Trophoblast cell (in vitro differentiated cells and primary cell): Measurements from ENCODE around the gene HHAT.

Experiments used
- DNase-seq, 2 donors: peaks; one replicate each; pipeline ENCODE4 v3.0.0-alpha.2; 2016
- H2AFZ ChIP-seq: 2 replicates; pipeline ENCODE4 v1.6.1; 2013; ENCODE audit warnings: low read length, moderate library complexity, mild to moderate bottlenecking; ENCODE audit not compliant: insufficient read depth, poor library complexity
- H2AK5ac ChIP-seq: 2 replicates; pipeline ENCODE4 v1.6.1; 2013; ENCODE audit warnings: mild to moderate bottlenecking, low read length
- H2BK120ac ChIP-seq: 2 replicates; pipeline ENCODE4 v1.6.1; 2013; ENCODE audit warnings: low read length, mild to moderate bottlenecking, moderate library complexity; ENCODE audit not compliant: insufficient read depth, poor library complexity
- H2BK12ac ChIP-seq: 2 replicates; pipeline ENCODE4 v1.6.1; 2013; ENCODE audit warnings: mild to moderate bottlenecking, low read length, moderate library complexity
- H2BK5ac ChIP-seq: 2 replicates; pipeline ENCODE4 v1.6.1; 2013; ENCODE audit warnings: low read length, low read depth, moderate library complexity, mild to moderate bottlenecking; ENCODE audit not compliant: poor library complexity
- H3K14ac ChIP-seq: 2 replicates; pipeline ENCODE4 v1.6.1; 2013; ENCODE audit warnings: mild to moderate bottlenecking, low read length
- H3K18ac ChIP-seq: 2 replicates; pipeline ENCODE4 v1.6.1; 2013; ENCODE audit warnings: mild to moderate bottlenecking, low read length
- H3K23ac ChIP-seq: 2 replicates; pipeline ENCODE4 v1.6.1; 2013; ENCODE audit warnings: low read length
- H3K27ac ChIP-seq: 2 replicates; pipeline ENCODE4 v1.5.1; 2013; ENCODE audit warnings: low read depth, mild to moderate bottlenecking, inconsistent platforms, low read length, moderate library complexity
- H3K27me3 ChIP-seq: 2 replicates; pipeline ENCODE4 v1.6.1; 2013; ENCODE audit warnings: inconsistent platforms, mild to moderate bottlenecking, low read length, moderate library complexity; ENCODE audit not compliant: insufficient read depth
- H3K36me3 ChIP-seq, 2 experiments: 1 replicate in 1 of 2; 2 replicates in 1 of 2; pipeline ENCODE4 v1.6.1; 2013; ENCODE audit warnings: low read length in 2 of 2, mild to moderate bottlenecking in 2 of 2, moderate library complexity in 1 of 2; ENCODE audit not compliant: insufficient read depth in 2 of 2, control insufficient read depth in 1 of 2
- H3K4ac ChIP-seq: 2 replicates; pipeline ENCODE4 v1.6.1; 2013; ENCODE audit warnings: low read depth, mild to moderate bottlenecking, low read length, moderate library complexity
- H3K4me1 ChIP-seq, 2 experiments: 1 replicate in 1 of 2; 2 replicates in 1 of 2; pipeline ENCODE4 v1.6.1; 2013; ENCODE audit warnings: low read length in 2 of 2, mild to moderate bottlenecking in 2 of 2, moderate library complexity in 1 of 2; ENCODE audit not compliant: insufficient read depth in 2 of 2, control insufficient read depth in 1 of 2
- H3K4me2 ChIP-seq: 2 replicates; pipeline ENCODE4 v1.6.1; 2013; ENCODE audit warnings: inconsistent platforms, mild to moderate bottlenecking, low read length, moderate library complexity
- H3K4me3 ChIP-seq: 2 replicates; pipeline ENCODE4 v1.5.1; 2013; ENCODE audit warnings: mild to moderate bottlenecking, low read depth, low read length, inconsistent platforms
- H3K79me1 ChIP-seq: one replicate; pipeline ENCODE4 v1.6.1; 2013; ENCODE audit warnings: low read length
- H3K79me2 ChIP-seq: 2 replicates; pipeline ENCODE4 v1.6.1; 2013; ENCODE audit warnings: low read length, mild to moderate bottlenecking; ENCODE audit not compliant: control insufficient read depth, insufficient read depth, poor library complexity
- H3K9ac ChIP-seq: 2 replicates; pipeline ENCODE4 v1.6.1; 2013; ENCODE audit warnings: mild to moderate bottlenecking, low read length
- H3K9me3 ChIP-seq: 2 replicates; pipeline ENCODE4 v1.6.1; 2013; ENCODE audit warnings: low read depth, mild to moderate bottlenecking, control low read depth, inconsistent platforms, low read length; ENCODE audit not compliant: insufficient read depth
- H4K12ac ChIP-seq: 2 replicates; pipeline ENCODE4 v1.6.1; 2013; ENCODE audit warnings: low read depth, mild to moderate bottlenecking, low read length, moderate library complexity
- H4K8ac ChIP-seq: 2 replicates; pipeline ENCODE4 v1.6.1; 2013; ENCODE audit warnings: low read depth, mild to moderate bottlenecking, low read length, moderate library complexity
- H4K91ac ChIP-seq: one replicate; pipeline ENCODE4 v1.6.1; 2013; ENCODE audit warnings: low read depth, mild to moderate bottlenecking, low read length, moderate library complexity
- WGBS: extraction: QIAGEN DNeasy Blood & Tissue Kit; methylation state at CpG from one replicate; pipeline ENCODE4 v1.1.7; 2013; ENCODE audit warnings: missing lambda C conversion rate; ENCODE audit not compliant: insufficient read length, insufficient coverage; ENCODE audit errors: extremely low coverage; 5-methylcytosine and 5-hydroxymethylcytosine counted together

The HHAT gene

DNA sequence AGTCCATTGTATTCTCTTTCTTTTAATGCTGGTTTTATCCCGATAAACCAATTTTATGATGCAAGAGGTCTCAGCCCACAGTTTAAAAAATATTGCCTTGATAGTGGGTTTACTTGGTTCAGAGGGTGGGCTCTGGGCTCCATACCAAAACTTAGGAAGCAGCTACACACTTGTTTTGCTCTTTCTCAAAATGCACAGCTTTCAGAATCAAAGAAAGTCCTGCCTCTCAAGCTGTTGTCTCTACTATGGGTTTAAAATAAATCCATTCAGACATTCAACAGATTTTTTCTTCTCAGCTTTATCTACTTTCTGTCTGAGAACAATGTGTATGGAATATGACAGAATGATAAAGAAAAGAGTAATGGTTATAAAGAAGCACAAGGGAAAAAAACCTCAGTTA is 14.8 kb upstream of the HHAT start:
- no peaks in the 10 kb centered on the region for H3K4me1 ChIP-seq
- no peak overlapping the region for H4K91ac ChIP-seq
- no peak overlapping the region for H3K23ac ChIP-seq
- no CpG with 5 or more reads among the region's 1 CpG for WGBS
- no peaks in the 10 kb centered on the region for H3K27me3 ChIP-seq
- H2AK5ac ChIP-seq, result no peak overlapping the region
- no peak overlapping the region for H3K18ac ChIP-seq
- no peak overlapping the region for H4K12ac ChIP-seq
- H3K36me3 ChIP-seq, result no peaks in the 10 kb centered on the region
- no peak overlapping the region for H2BK5ac ChIP-seq
- no peaks in the 10 kb centered on the region for H3K9me3 ChIP-seq
- no peak overlapping the region for H3K4ac ChIP-seq
- no peak overlapping the region for H3K27ac ChIP-seq
- H3K9ac ChIP-seq, result no peak overlapping the region
- H3K79me2 ChIP-seq, result no peaks in the 10 kb centered on the region
- no peak overlapping the region for H2BK120ac ChIP-seq
- H4K8ac ChIP-seq, result no peak overlapping the region
- no peak overlapping the region for H3K4me2 ChIP-seq
- H2BK12ac ChIP-seq, result no peak overlapping the region
- H3K14ac ChIP-seq, result no peak overlapping the region
- no peak for DNase-seq
- no peak overlapping the region for H2AFZ ChIP-seq
- no peak overlapping the region for H3K4me3 ChIP-seq
- peaks cover 4% of the 10 kb centered on the region for H3K79me1 ChIP-seq

DNA sequence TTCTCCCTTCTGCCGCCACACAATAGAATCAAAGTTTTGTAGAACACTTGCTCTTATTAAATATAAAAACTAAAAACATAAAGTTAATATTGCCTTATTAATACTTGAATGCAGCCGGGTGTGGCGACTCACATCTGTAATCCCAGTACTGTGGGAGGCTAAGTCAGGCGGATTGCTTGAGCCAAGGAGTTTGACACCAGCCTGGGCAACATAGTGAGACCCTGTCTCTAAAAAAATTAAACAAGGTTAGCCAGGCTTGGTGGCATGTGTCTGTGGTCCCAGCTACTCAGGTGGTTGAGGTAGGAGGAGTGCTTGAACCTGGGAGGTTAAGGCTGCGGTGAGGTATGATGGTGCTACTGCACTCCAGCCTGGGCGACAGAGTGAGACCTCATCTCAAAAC is 13.2 kb upstream of the HHAT start:
- DNase-seq, result no peak
- no peak overlapping the region for H3K27ac ChIP-seq
- H3K4me2 ChIP-seq, result no peak overlapping the region
- no peaks in the 10 kb centered on the region for H3K9me3 ChIP-seq
- H3K4ac ChIP-seq, result no peak overlapping the region
- H3K79me2 ChIP-seq, result no peaks in the 10 kb centered on the region
- no peak overlapping the region for H2BK5ac ChIP-seq
- H3K36me3 ChIP-seq, result no peaks in the 10 kb centered on the region
- H2BK12ac ChIP-seq, result peak overlapping the region; percentile 24
- H3K23ac ChIP-seq, result no peak overlapping the region
- H4K8ac ChIP-seq, result no peak overlapping the region
- H4K91ac ChIP-seq, result no peak overlapping the region
- no peak overlapping the region for H3K14ac ChIP-seq
- peaks cover 4% of the 10 kb centered on the region for H3K79me1 ChIP-seq
- H3K27me3 ChIP-seq, result no peaks in the 10 kb centered on the region
- H3K4me1 ChIP-seq, result no peaks in the 10 kb centered on the region
- H2BK120ac ChIP-seq, result no peak overlapping the region
- no CpG with 5 or more reads among the region's 6 CpGs for WGBS
- H2AK5ac ChIP-seq, result no peak overlapping the region
- H4K12ac ChIP-seq, result no peak overlapping the region
- H2AFZ ChIP-seq, result no peak overlapping the region
- no peak overlapping the region for H3K9ac ChIP-seq
- H3K4me3 ChIP-seq, result no peak overlapping the region
- no peak overlapping the region for H3K18ac ChIP-seq

- Histone ChIP-seq H3K18ac (no peak overlapping the region), H4K8ac (no peak overlapping the region)
Measured at GRCh38 chr1:210321131-210321530, 7.6 kb upstream of the HHAT start.

DNA sequence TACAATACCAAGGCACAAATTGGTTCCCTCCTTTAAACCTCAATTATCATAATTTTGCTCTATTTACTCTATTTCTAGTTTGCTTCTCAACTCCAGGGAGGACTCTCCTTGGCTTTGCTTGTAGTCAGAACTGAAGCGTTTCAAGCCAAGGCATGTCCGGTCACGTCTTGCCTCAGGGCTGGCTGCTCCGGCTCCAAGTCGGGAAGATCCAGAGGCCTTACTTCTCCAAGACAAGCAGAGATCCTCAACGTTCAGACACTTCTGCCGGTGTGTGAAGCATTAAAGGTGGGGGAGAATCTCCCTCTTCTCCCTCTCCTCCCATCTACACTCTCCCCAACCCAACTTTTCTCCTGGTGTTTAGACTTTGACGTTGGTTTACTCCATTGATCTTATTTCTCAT is 7.2 kb upstream of the HHAT start:
- Histone ChIP-seq H2BK12ac (no peak overlapping the region), H3K27me3 (no peaks in the 10 kb centered on the region), H4K12ac (no peak overlapping the region), H2BK5ac (no peak overlapping the region), H4K91ac (no peak overlapping the region), H2BK120ac (no peak overlapping the region), H3K27ac (peak overlapping the region; percentile 79), H3K9ac (no peak overlapping the region), H4K8ac (no peak overlapping the region), H3K36me3 (no peaks in the 10 kb centered on the region), H3K79me2 (no peaks in the 10 kb centered on the region), H3K4me3 (no peak overlapping the region), H3K14ac (no peak overlapping the region), H3K23ac (no peak overlapping the region), H3K18ac (no peak overlapping the region), H3K9me3 (no peaks in the 10 kb centered on the region), H3K4me1 (peaks cover 0 to 7% of the 10 kb centered on the region in 2 experiments), H3K79me1 (peaks cover 4% of the 10 kb centered on the region), H2AK5ac (no peak overlapping the region), H3K4ac (no peak overlapping the region), H2AFZ (peak overlapping the region; percentile 23), H3K4me2 (no peak overlapping the region)
- no CpG with 5 or more reads among the region's 8 CpGs for WGBS
- DNase-seq, result peak; percentile 50 to 63

More at GRCh38 chr1:210321131-210321530, 7.6 kb upstream of the HHAT start:
- H2BK120ac ChIP-seq, result peak overlapping the region; percentile 89
- no peak for DNase-seq
- no peaks in the 10 kb centered on the region for H3K36me3 ChIP-seq
- peaks cover 4% of the 10 kb centered on the region for H3K79me1 ChIP-seq
- no peak overlapping the region for H2AK5ac ChIP-seq
- H3K14ac ChIP-seq, result no peak overlapping the region
- no peak overlapping the region for H3K9ac ChIP-seq
- H2AFZ ChIP-seq, result no peak overlapping the region
- peak overlapping the region; percentile 52 for H2BK12ac ChIP-seq
- H4K12ac ChIP-seq, result no peak overlapping the region
- H3K23ac ChIP-seq, result no peak overlapping the region
- WGBS, result no CpG with 5 or more reads among the region's 3 CpGs
- peak overlapping the region; percentile 79 for H3K27ac ChIP-seq
- peak overlapping the region; percentile 84 for H4K91ac ChIP-seq
- H2BK5ac ChIP-seq, result peak overlapping the region; percentile 54
- H3K79me2 ChIP-seq, result no peaks in the 10 kb centered on the region
- peaks cover 0 to 7% of the 10 kb centered on the region in 2 experiments for H3K4me1 ChIP-seq
- no peak overlapping the region for H3K4me3 ChIP-seq
- no peak overlapping the region for H3K4ac ChIP-seq
- H3K9me3 ChIP-seq, result no peaks in the 10 kb centered on the region
- H3K27me3 ChIP-seq, result no peaks in the 10 kb centered on the region
- no peak overlapping the region for H3K4me2 ChIP-seq
